ENCODE results near the gene HIF1A.
"Not testable (repeated sequence)": the region's sequence is repeated elsewhere in the genome, so short reads cannot be mapped to it uniquely, and the experiment has no call there.

HIF1A gene

GRCh38 chr14:61694830-61695694, at the start of gene HIF1A:
Gene HIF1A (plus strand): TSS chr14:61695513. CDS start chr14:61695805, 292 bp downstream.
- peak; percentile 90 for DNase-seq

- no peak for DNase-seq
Measured at GRCh38 chr14:61646366-61647116, 48.8 kb upstream of the HIF1A start.

GRCh38 chr14:61647704-61648103, 47.6 kb upstream of the HIF1A start:
- DNase-seq, result no peak

GRCh38 chr14:61648377-61648776, 46.9 kb upstream of the HIF1A start:
- DNase-seq, result no peak

- no peak for DNase-seq
Measured at GRCh38 chr14:61649283-61649682, 46.0 kb upstream of the HIF1A start.

GRCh38 chr14:61651355-61651754, 44.0 kb upstream of the HIF1A start:
- no peak for DNase-seq

- peak; percentile 45 for DNase-seq
Measured at GRCh38 chr14:61652526-61653262, 42.6 kb upstream of the HIF1A start.

GRCh38 chr14:61653507-61653906, 41.8 kb upstream of the HIF1A start:
- peak; percentile 31 for DNase-seq

- DNase-seq, result no peak
Measured at GRCh38 chr14:61654026-61654425, 41.3 kb upstream of the HIF1A start.

- no peak for DNase-seq
Measured at GRCh38 chr14:61655777-61656176, 39.5 kb upstream of the HIF1A start.

- no peak for DNase-seq
Measured at GRCh38 chr14:61656341-61656740, 39.0 kb upstream of the HIF1A start.

- not testable (repeated sequence) for DNase-seq
Measured at GRCh38 chr14:61658111-61658510, 37.2 kb upstream of the HIF1A start.

GRCh38 chr14:61659582-61659981, 35.7 kb upstream of the HIF1A start:
- DNase-seq, result no peak

- no peak for DNase-seq
Measured at GRCh38 chr14:61661471-61662400, 33.6 kb upstream of the HIF1A start.

- DNase-seq, result no peak
Measured at GRCh38 chr14:61662437-61663311, 32.6 kb upstream of the HIF1A start.

GRCh38 chr14:61663312-61663979, 31.9 kb upstream of the HIF1A start:
- no peak for DNase-seq

GRCh38 chr14:61668282-61668681, 27.0 kb upstream of the HIF1A start:
- DNase-seq, result no peak

GRCh38 chr14:61670576-61670975, 24.7 kb upstream of the HIF1A start:
- DNase-seq, result no peak

GRCh38 chr14:61671082-61671481, 24.2 kb upstream of the HIF1A start:
- no peak for DNase-seq

- no peak for DNase-seq
Measured at GRCh38 chr14:61672796-61673195, 22.5 kb upstream of the HIF1A start.

- no peak for DNase-seq
Measured at GRCh38 chr14:61673305-61673704, 22.0 kb upstream of the HIF1A start.

All from T1000 (cell line).